ENCODE data around the gene SRBD1. TPM values are rescaled to one million over a fixed set of nuclear protein-coding genes. Genes with fewer than 3 reads are reported as not detected.

The SRBD1 gene
- polyA plus RNA-seq, 1 donor (not counting 4 experiments of a cell fraction or from before 2014, with no cell fraction given): 8.8 TPM

DNA sequence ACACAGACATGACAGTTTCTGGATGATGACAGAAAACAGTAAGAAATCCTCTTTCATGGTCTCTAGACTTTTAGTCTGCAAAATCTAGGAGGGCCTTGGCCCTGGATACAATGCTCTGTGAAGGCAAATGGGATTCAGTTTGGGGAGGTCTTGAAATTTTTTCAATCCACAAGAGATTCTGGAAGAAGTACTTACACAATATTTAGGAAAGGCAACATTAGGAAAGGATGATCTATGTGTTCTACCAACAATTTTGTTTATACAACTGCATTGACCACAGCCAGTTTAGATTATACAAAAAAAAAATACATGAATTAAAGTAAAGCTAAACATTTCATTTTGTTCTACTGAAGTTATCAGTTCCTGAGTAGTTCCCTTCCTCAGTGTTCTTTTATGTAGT lies 208.0 kb downstream of the SRBD1 start:
- dilution Hi-C loops (cut with MboI; ENCODE audit: extremely low pct_ligation_motif_present, low sequenced_read_pairs): no loop called here
- H3K9me1 ChIP-seq (ENCODE audit: control insufficient read depth, extremely low read depth, insufficient read depth, low read length): no peaks in the 10 kb centered on the region
- no peak overlapping the region for H2AFZ ChIP-seq (ENCODE audit: control insufficient read depth, low read length)
- H3K4me1 ChIP-seq (ENCODE audit: control insufficient read depth, extremely low read depth, insufficient read depth, low read length): no peaks in the 10 kb centered on the region
- no peaks in the 10 kb centered on the region for H3K36me3 ChIP-seq (ENCODE audit: control insufficient read depth in 2 of 2, extremely low read depth in 1 of 2, insufficient read depth in 2 of 2, low read length in 2 of 2)
- H3K27me3 ChIP-seq (ENCODE audit: control insufficient read depth, extremely low read depth, insufficient read depth, low read length): no peaks in the 10 kb centered on the region
- no peak overlapping the region for H3K4me3 ChIP-seq (ENCODE audit: control insufficient read depth in 2 of 3, extremely low read depth in 1 of 3, insufficient read depth in 2 of 3, low read depth in 1 of 3, low read length in 3 of 3)
- H3K27ac ChIP-seq (ENCODE audit: control insufficient read depth, insufficient read depth, low read length): no peak overlapping the region
- H3K4me2 ChIP-seq (ENCODE audit: control insufficient read depth, extremely low read depth, insufficient read depth, low read depth, low read length): no peak overlapping the region
- no peak for TF ChIP-seq EZH2 (IDR thresholded peaks at IDR 0.05; ENCODE audit: low read length)
- TF ChIP-seq CTCF (optimal IDR thresholded peaks at IDR 0.05 in 1 of 3, IDR thresholded peaks at IDR 0.05 in 1 of 3, conservative IDR thresholded peaks at IDR 0.05 in 1 of 3; ENCODE audit: extremely low read depth in 1 of 3, insufficient read depth in 2 of 3, low read length in 3 of 3): no peak
- DNase-seq (ENCODE audit: low read depth, low spot score) (no peak), FAIRE-seq (no peak)
- no peak overlapping the region for H3K9ac ChIP-seq (ENCODE audit: control insufficient read depth, extremely low read depth, insufficient read depth, low read length)
- no peaks in the 10 kb centered on the region for H4K20me1 ChIP-seq (ENCODE audit: control insufficient read depth, extremely low read depth, insufficient read depth, low read length)
- H3K9me3 ChIP-seq (ENCODE audit: control insufficient read depth, low read depth, low read length): no peaks in the 10 kb centered on the region
- no peaks in the 10 kb centered on the region for H3K79me2 ChIP-seq (ENCODE audit: control insufficient read depth, insufficient read depth, low read length)

DNA sequence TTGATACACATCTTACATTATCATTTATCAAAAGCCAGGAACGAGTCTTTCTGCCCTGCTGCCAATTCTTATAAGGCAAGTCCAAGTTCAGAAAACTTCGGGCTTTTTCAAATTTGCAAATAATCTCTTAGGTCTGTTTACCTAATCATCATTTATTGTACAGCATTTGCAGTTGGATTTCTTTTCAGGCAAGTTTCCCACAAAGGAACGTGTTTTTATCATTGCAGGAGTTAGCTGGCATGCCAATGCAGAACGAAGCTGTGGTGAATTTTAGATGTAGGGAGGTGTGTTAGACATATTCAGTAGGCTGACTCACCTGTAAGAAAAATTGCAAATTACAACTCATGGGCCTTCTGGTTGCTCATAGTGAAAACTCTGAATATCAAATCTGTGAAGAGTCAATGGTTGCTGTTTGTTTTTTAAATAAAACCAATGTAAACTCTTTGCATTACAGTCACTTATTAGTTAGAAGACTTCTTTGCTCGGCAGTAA lies 209.6 kb downstream of the SRBD1 start:
- no peaks in the 10 kb centered on the region for H3K36me3 ChIP-seq (ENCODE audit: control insufficient read depth in 2 of 2, extremely low read depth in 1 of 2, insufficient read depth in 2 of 2, low read length in 2 of 2)
- no peaks in the 10 kb centered on the region for H3K27me3 ChIP-seq (ENCODE audit: control insufficient read depth, extremely low read depth, insufficient read depth, low read length)
- DNase-seq (ENCODE audit: low read depth, low spot score) (no peak), FAIRE-seq (no peak)
- no peak for TF ChIP-seq CTCF (optimal IDR thresholded peaks at IDR 0.05 in 1 of 3, IDR thresholded peaks at IDR 0.05 in 1 of 3, conservative IDR thresholded peaks at IDR 0.05 in 1 of 3; ENCODE audit: extremely low read depth in 1 of 3, insufficient read depth in 2 of 3, low read length in 3 of 3)
- TF ChIP-seq EZH2 (IDR thresholded peaks at IDR 0.05; ENCODE audit: low read length): no peak
- no peak overlapping the region for H3K9ac ChIP-seq (ENCODE audit: control insufficient read depth, extremely low read depth, insufficient read depth, low read length)
- H2AFZ ChIP-seq (ENCODE audit: control insufficient read depth, low read length): no peak overlapping the region
- no peaks in the 10 kb centered on the region for H4K20me1 ChIP-seq (ENCODE audit: control insufficient read depth, extremely low read depth, insufficient read depth, low read length)
- H3K9me3 ChIP-seq (ENCODE audit: control insufficient read depth, low read depth, low read length): no peaks in the 10 kb centered on the region
- no peak overlapping the region for H3K4me3 ChIP-seq (ENCODE audit: control insufficient read depth in 2 of 3, extremely low read depth in 1 of 3, insufficient read depth in 2 of 3, low read depth in 1 of 3, low read length in 3 of 3)
- dilution Hi-C loops (cut with MboI; ENCODE audit: extremely low pct_ligation_motif_present, low sequenced_read_pairs): no loop called here
- no peaks in the 10 kb centered on the region for H3K9me1 ChIP-seq (ENCODE audit: control insufficient read depth, extremely low read depth, insufficient read depth, low read length)
- H3K79me2 ChIP-seq (ENCODE audit: control insufficient read depth, insufficient read depth, low read length): no peaks in the 10 kb centered on the region
- no peak overlapping the region for H3K27ac ChIP-seq (ENCODE audit: control insufficient read depth, insufficient read depth, low read length)
- no peak overlapping the region for H3K4me2 ChIP-seq (ENCODE audit: control insufficient read depth, extremely low read depth, insufficient read depth, low read depth, low read length)
- no peaks in the 10 kb centered on the region for H3K4me1 ChIP-seq (ENCODE audit: control insufficient read depth, extremely low read depth, insufficient read depth, low read length)
